ENCODE results near the gene ADM. TPM values are rescaled to one million over a fixed set of nuclear protein-coding genes. Genes with fewer than 3 reads are reported as not detected.

Gene ADM
- total RNA-seq, 1 experiment from 2014 or later, result 87.2 TPM

DNA sequence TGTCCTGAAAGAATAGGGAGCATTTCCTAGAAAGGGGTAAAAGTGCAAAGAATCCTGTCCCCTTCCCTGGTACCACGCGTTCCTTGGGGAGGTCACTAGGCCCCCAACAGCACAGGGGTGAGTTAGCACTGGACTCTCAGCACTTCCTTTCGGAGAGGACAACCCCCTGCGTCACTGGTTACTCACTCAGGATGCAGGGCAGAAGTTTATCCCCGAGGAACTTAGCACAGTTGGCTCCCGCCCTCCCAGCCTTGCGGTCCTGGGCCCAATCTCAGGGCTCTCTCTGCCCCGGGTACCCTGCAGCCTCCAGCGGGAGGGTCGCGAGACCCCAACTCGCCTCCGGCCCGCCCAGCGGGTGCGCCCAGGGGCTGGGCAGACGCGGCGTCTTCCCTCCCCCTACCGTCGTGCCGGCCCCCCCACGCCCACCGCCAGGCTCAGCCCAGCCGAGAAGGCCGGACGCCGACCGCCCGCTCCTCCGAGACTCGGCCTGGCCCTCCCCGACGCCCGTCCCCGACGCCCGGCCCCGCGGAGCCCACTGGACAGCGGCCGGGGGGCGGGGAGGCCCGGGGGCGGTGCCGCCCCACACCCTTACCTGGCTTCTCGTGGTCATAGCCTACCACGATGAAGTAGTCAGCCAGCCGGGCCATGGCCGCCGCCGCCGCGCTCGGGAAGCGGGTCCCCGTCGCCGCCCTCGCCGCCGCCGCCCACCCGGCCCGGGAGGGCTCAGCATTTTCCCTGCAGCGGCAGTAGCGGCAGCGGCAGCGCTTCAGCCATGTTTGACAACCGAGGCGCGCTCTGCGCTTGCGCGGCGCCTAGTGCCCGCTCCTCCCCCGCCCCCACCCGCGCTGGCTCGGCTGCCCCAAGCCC lies 11.2 kb upstream of the ADM start, which contains the start of gene SBF2:
Gene SBF2 (minus strand): TSS at position 797 of the 867 bp plus-strand sequence. CDS start 150 bp downstream, at position 647.
- H3K36me3 ChIP-seq (ENCODE audit: control insufficient read depth in 1 of 2, insufficient read depth in 2 of 2, low read length in 2 of 2), result no peaks in the 10 kb centered on the region
- ChIA-PET CTCF (interaction anchor here (1.2 kb wide), 1 partner anchor 11 kb away, joined by 5 read pairs; the partner anchor contains the start of gene ADM), RAD21 (ENCODE audit: low non-redundant PET in 1 of 2, low total read pairs in 2 of 2, uncharacterized antibody in 2 of 2, unreplicated experiment in 2 of 2) (no interaction called here), POLR2A (interaction anchor here (1.1 to 1.3 kb wide), 2 partner anchors 9 to 11 kb away, joined by 3 to 10 read pairs; partner anchors contain the start of gene ADM)
- peak within 1 kb of the TSS; percentile 77 to 78 for H3K4me3 ChIP-seq (replicated peaks in 1 of 2; ENCODE audit: low read depth in 1 of 2, low read length in 2 of 2)
- H3K27ac ChIP-seq (ENCODE audit: low read depth, low read length), result peak within 1 kb of the TSS; percentile 80
- H3K4me1 ChIP-seq (ENCODE audit: control insufficient read depth in 1 of 2, insufficient read depth in 2 of 2, low read length in 2 of 2), result peaks cover 11 to 26% of the 10 kb centered on the region in 2 experiments
- H3K4me2 ChIP-seq (ENCODE audit: low read length), result peak within 1 kb of the TSS; percentile 97
- TF ChIP-seq, protein P1, sequence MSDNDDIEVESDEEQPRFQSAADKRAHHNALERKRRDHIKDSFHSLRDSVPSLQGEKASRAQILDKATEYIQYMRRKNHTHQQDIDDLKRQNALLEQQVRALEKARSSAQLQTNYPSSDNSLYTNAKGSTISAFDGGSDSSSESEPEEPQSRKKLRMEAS (IDR thresholded peaks at IDR 0.05), result peak; percentile 23; the same call in 1 of the 2 replicates
- TF ChIP-seq, protein P2, sequence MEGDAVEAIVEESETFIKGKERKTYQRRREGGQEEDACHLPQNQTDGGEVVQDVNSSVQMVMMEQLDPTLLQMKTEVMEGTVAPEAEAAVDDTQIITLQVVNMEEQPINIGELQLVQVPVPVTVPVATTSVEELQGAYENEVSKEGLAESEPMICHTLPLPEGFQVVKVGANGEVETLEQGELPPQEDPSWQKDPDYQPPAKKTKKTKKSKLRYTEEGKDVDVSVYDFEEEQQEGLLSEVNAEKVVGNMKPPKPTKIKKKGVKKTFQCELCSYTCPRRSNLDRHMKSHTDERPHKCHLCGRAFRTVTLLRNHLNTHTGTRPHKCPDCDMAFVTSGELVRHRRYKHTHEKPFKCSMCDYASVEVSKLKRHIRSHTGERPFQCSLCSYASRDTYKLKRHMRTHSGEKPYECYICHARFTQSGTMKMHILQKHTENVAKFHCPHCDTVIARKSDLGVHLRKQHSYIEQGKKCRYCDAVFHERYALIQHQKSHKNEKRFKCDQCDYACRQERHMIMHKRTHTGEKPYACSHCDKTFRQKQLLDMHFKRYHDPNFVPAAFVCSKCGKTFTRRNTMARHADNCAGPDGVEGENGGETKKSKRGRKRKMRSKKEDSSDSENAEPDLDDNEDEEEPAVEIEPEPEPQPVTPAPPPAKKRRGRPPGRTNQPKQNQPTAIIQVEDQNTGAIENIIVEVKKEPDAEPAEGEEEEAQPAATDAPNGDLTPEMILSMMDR (IDR thresholded peaks at IDR 0.05 in 2 of 3, conservative IDR thresholded peaks at IDR 0.05 in 1 of 3; ENCODE audit: borderline replicate concordance in 1 of 3, insufficient read depth in 1 of 3, low read depth in 2 of 3, low read length in 2 of 3), result no peak
- TF ChIP-seq, protein P3, sequence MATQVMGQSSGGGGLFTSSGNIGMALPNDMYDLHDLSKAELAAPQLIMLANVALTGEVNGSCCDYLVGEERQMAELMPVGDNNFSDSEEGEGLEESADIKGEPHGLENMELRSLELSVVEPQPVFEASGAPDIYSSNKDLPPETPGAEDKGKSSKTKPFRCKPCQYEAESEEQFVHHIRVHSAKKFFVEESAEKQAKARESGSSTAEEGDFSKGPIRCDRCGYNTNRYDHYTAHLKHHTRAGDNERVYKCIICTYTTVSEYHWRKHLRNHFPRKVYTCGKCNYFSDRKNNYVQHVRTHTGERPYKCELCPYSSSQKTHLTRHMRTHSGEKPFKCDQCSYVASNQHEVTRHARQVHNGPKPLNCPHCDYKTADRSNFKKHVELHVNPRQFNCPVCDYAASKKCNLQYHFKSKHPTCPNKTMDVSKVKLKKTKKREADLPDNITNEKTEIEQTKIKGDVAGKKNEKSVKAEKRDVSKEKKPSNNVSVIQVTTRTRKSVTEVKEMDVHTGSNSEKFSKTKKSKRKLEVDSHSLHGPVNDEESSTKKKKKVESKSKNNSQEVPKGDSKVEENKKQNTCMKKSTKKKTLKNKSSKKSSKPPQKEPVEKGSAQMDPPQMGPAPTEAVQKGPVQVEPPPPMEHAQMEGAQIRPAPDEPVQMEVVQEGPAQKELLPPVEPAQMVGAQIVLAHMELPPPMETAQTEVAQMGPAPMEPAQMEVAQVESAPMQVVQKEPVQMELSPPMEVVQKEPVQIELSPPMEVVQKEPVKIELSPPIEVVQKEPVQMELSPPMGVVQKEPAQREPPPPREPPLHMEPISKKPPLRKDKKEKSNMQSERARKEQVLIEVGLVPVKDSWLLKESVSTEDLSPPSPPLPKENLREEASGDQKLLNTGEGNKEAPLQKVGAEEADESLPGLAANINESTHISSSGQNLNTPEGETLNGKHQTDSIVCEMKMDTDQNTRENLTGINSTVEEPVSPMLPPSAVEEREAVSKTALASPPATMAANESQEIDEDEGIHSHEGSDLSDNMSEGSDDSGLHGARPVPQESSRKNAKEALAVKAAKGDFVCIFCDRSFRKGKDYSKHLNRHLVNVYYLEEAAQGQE (IDR thresholded peaks at IDR 0.05; ENCODE audit: low read depth), result no peak
- peak; percentile 70 for TF ChIP-seq SIN3A (IDR thresholded peaks at IDR 0.05; ENCODE audit: low read depth)
- TF ChIP-seq JUND (IDR thresholded peaks at IDR 0.05), result peak; percentile 18; the same call in 1 of the 2 replicates
- TF ChIP-seq CEBPB (IDR thresholded peaks at IDR 0.05; ENCODE audit: low read depth), result no peak
- TF ChIP-seq, protein P4, sequence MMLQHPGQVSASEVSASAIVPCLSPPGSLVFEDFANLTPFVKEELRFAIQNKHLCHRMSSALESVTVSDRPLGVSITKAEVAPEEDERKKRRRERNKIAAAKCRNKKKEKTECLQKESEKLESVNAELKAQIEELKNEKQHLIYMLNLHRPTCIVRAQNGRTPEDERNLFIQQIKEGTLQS (IDR thresholded peaks at IDR 0.05), result no peak
- peak; percentile 87 for TF ChIP-seq YY1 (IDR thresholded peaks at IDR 0.05; ENCODE audit: extremely low read depth, insufficient replicate concordance, low read depth, low read length)
- TF ChIP-seq POLR2AphosphoS5 (IDR thresholded peaks at IDR 0.05; ENCODE audit: low read depth, low read length), result peak; percentile 84
- TF ChIP-seq POLR2A (IDR thresholded peaks at IDR 0.05; ENCODE audit: borderline replicate concordance, extremely low read depth, insufficient read depth, insufficient read length), result peak; percentile 22
- no peak for TF ChIP-seq SRF (IDR thresholded peaks at IDR 0.05; ENCODE audit: low read depth)
- peak; percentile 79 for TF ChIP-seq ZFX (IDR thresholded peaks at IDR 0.05)
- H3K79me2 ChIP-seq (ENCODE audit: insufficient read depth, low read length), result peaks cover 39% of the 10 kb centered on the region
- no peaks in the 10 kb centered on the region for H4K20me1 ChIP-seq (ENCODE audit: insufficient read depth)
- intact Hi-C loops (cut with micrococcal nuclease), result no loop called here
- H3K27me3 ChIP-seq (ENCODE audit: insufficient read depth, low read length), result no peaks in the 10 kb centered on the region
- DNase-seq (ENCODE audit: low read depth, low spot score) (no peak), ATAC-seq (peak; percentile 84)
- no peak within 1 kb of the TSS for H2AFZ ChIP-seq (ENCODE audit: low read depth, low read length, poor library complexity, severe bottlenecking)
- BruUV-seq (replicated peaks), result no TSS peak
- H3K9ac ChIP-seq (ENCODE audit: low read length), result peak within 1 kb of the TSS; percentile 82
- no peaks in the 10 kb centered on the region for H3K9me2 ChIP-seq (ENCODE audit: insufficient read depth)
- no peaks in the 10 kb centered on the region for H3K9me3 ChIP-seq (ENCODE audit: control insufficient read depth in 1 of 2, insufficient read depth in 1 of 2, low read depth in 1 of 2, low read length in 2 of 2)
